Astrocyte of the spinal cord (primary cell): Measurements from ENCODE around the gene TDRD1.

Experiments
- DNase-seq: peaks from one replicate; pipeline ENCODE4 v3.0.0; 2011; ENCODE audit warnings: low read depth, low spot score
- H3K4me3 ChIP-seq: 2 replicates; pipeline ENCODE4 v1.5.1; 2011; ENCODE audit warnings: low read depth, mild to moderate bottlenecking, low read length, moderate library complexity
- CTCF ChIP-seq: IDR thresholded peaks from 2 replicates; pipeline ENCODE4 v1.5.1; 2012; ENCODE audit warnings: low read depth, mild to moderate bottlenecking, low read length, inconsistent platforms
- in situ Hi-C: cut with HindIII; loops from 2 replicates; pipeline ENCODE4 v1.10.0; 2017; ENCODE audit warnings: low sequenced_read_pairs

TDRD1 gene

GRCh38 chr10:114256008-114256765, 77.0 kb downstream of the TDRD1 start:
- no peak overlapping the region for H3K4me3 ChIP-seq
- DNase-seq = no peak
- TF ChIP-seq CTCF = no peak
- in situ Hi-C loops = no loop called here

GRCh38 chr10:114256822-114257221, 77.7 kb downstream of the TDRD1 start:
- no peak for TF ChIP-seq CTCF
- no peak for DNase-seq
- H3K4me3 ChIP-seq = no peak overlapping the region
- in situ Hi-C loops = no loop called here

- no peak for TF ChIP-seq CTCF
- H3K4me3 ChIP-seq = no peak overlapping the region
- in situ Hi-C loops = no loop called here
- no peak for DNase-seq
Observed at GRCh38 chr10:114257498-114257897, 78.3 kb downstream of the TDRD1 start.

- in situ Hi-C loops = no loop called here
- TF ChIP-seq CTCF = no peak
- no peak overlapping the region for H3K4me3 ChIP-seq
- no peak for DNase-seq
Observed at GRCh38 chr10:114258274-114258840, 79.2 kb downstream of the TDRD1 start.

GRCh38 chr10:114259824-114260223, 80.7 kb downstream of the TDRD1 start:
- DNase-seq = no peak
- no peak for TF ChIP-seq CTCF
- no peak overlapping the region for H3K4me3 ChIP-seq
- in situ Hi-C loops = no loop called here

- no peak for TF ChIP-seq CTCF
- H3K4me3 ChIP-seq = no peak overlapping the region
- no peak for DNase-seq
- in situ Hi-C loops = no loop called here
Observed at GRCh38 chr10:114260366-114260765, 81.2 kb downstream of the TDRD1 start.
